GM12878 (cell line): ENCODE measurements around the gene IL26. TPM values are rescaled to one million over a fixed set of nuclear protein-coding genes. Genes with fewer than 3 reads are reported as not detected.

Experiments used
- ATAC-seq: fragments of 200-7000 bp; cut with Tn5 transposase; 3 replicates; pipeline ENCODE4 v1.9.1; 2020; ENCODE audit warnings: mild to moderate bottlenecking, moderate library complexity
- BruUV-seq: library from RNA; stranded (reverse); fragments of 400-500 nt; replicated peaks from 2 replicates; lab custom pipeline; 2021; lab: Mats Ljungman, UMichigan
- CTCF ChIA-PET: fragments of 300-600 bp; sonication (Branson Sonifier 250); formaldehyde crosslinking; extraction: SDS; loops from one replicate; lab custom pipeline; 2021; ENCODE audit warnings: inconsistent platforms; lab: Yijun Ruan, JAX
- POLR2A ChIA-PET: fragments of 350-600 bp; formaldehyde crosslinking; extraction: SDS; loops from one replicate; lab custom pipeline; 2021; ENCODE audit warnings: inconsistent platforms; lab: Charles Lee
- RAD21 ChIA-PET: fragments of 300-600 bp; sonication (Branson Sonifier 250); formaldehyde crosslinking; loops from one replicate; lab custom pipeline; 2023; ENCODE audit warnings: antibody characterized with exemption; ENCODE audit not compliant: unreplicated experiment; lab: Charles Lee
- SMC1A ChIA-PET: fragments of 300-600 bp; sonication (Branson Sonifier 250); formaldehyde crosslinking; loops from one replicate; lab custom pipeline; 2023; ENCODE audit not compliant: unreplicated experiment, uncharacterized antibody; lab: Charles Lee
- DNase-seq: peaks from one replicate; pipeline ENCODE4 v3.0.0-alpha.2; 2011; ENCODE audit warnings: low read depth, low spot score
- FAIRE-seq: peaks from 3 replicates; lab custom pipeline; 2011; peaks lifted over from hg19 to GRCh38; lab: Jason Lieb, UNC
- H2AFZ ChIP-seq: 2 replicates; pipeline ENCODE4 v1.6.0; 2011; ENCODE audit warnings: low read depth, low read length, control low read depth; ENCODE audit not compliant: control insufficient read depth
- H3K27ac ChIP-seq: 2 replicates; pipeline ENCODE4 v1.5.1; 2011; ENCODE audit warnings: control low read depth; ENCODE audit not compliant: control insufficient read depth, insufficient read depth
- H3K27me3 ChIP-seq, 2 experiments: replicated peaks in 1 of 2; 2 replicates each; pipeline versions ENCODE4 v1.6.0 to v1.6.1; 2011; ENCODE audit warnings: low read length in 1 of 2; ENCODE audit not compliant: control insufficient read depth in 2 of 2, insufficient read depth in 2 of 2
- H3K36me3 ChIP-seq, 2 experiments: 2 replicates each; pipeline ENCODE4 v1.5.1; 2011; ENCODE audit warnings: low read length in 1 of 2; ENCODE audit not compliant: control insufficient read depth in 2 of 2, insufficient read depth in 2 of 2
- H3K4me1 ChIP-seq: 2 replicates; pipeline ENCODE4 v1.6.1; 2011; ENCODE audit warnings: mild to moderate bottlenecking, low read length, moderate library complexity, mixed read lengths; ENCODE audit not compliant: control insufficient read depth, insufficient read depth
- H3K4me2 ChIP-seq: 2 replicates; pipeline ENCODE4 v1.6.0; 2011; ENCODE audit warnings: control low read depth; ENCODE audit not compliant: control insufficient read depth, insufficient read depth
- H3K4me3 ChIP-seq: fragments of 200-600 bp; sonication (generic); 2 replicates; pipeline ENCODE4 v1.5.1; 2016
- H3K79me2 ChIP-seq: 2 replicates; pipeline ENCODE4 v1.6.0; 2011; ENCODE audit warnings: low read length; ENCODE audit not compliant: control insufficient read depth, insufficient read depth
- H3K9ac ChIP-seq: 2 replicates; pipeline ENCODE4 v1.8.0; 2011; ENCODE audit warnings: low read length, control low read depth, mixed read lengths; ENCODE audit not compliant: control insufficient read depth, insufficient read depth
- H3K9me3 ChIP-seq: replicated peaks from 3 replicates; pipeline ENCODE4 v1.5.1; 2011; ENCODE audit warnings: mild to moderate bottlenecking, low read length; ENCODE audit not compliant: control insufficient read depth, insufficient read depth
- H4K20me1 ChIP-seq: 2 replicates; pipeline ENCODE4 v1.6.0; 2011; ENCODE audit not compliant: control insufficient read depth, insufficient read depth
- BACH1 ChIP-seq: fragments of 450-650 bp; IDR thresholded peaks from 2 replicates; pipeline ENCODE4 v1.6.1; 2017; ENCODE audit warnings: mild to moderate bottlenecking, borderline replicate concordance
- CBX3 ChIP-seq: fragments of 200-600 bp; sonication (generic); IDR thresholded peaks from 2 replicates; pipeline ENCODE4 v1.6.1; 2016; ENCODE audit warnings: low read depth, borderline replicate concordance
- E4F1 ChIP-seq: fragments of 450-650 bp; IDR thresholded peaks from 2 replicates; pipeline ENCODE4 v1.6.1; 2018; ENCODE audit warnings: borderline replicate concordance, mild to moderate bottlenecking; ENCODE audit not compliant: partially characterized antibody
- IKZF2 ChIP-seq, 2 experiments: fragments of 450-650 bp; IDR thresholded peaks; 2 replicates each; pipeline ENCODE4 v1.6.1; 2017; ENCODE audit warnings: mild to moderate bottlenecking in 2 of 2, moderate library complexity in 2 of 2
- NFXL1 ChIP-seq: fragments of 450-650 bp; IDR thresholded peaks from 2 replicates; pipeline ENCODE4 v1.6.1; 2017; ENCODE audit warnings: antibody characterized with exemption, mild to moderate bottlenecking, borderline replicate concordance
- POLR2AphosphoS2 ChIP-seq: IDR thresholded peaks from 2 replicates; pipeline ENCODE4 v1.6.1; 2011; ENCODE audit warnings: low read depth, mild to moderate bottlenecking, low read length, improper control_type of control experiment, moderate library complexity
- RB1 ChIP-seq: fragments of 450-650 bp; formaldehyde crosslinking; IDR thresholded peaks from 2 replicates; pipeline ENCODE4 v1.6.1; 2017; ENCODE audit warnings: mild to moderate bottlenecking, borderline replicate concordance
- SPI1 ChIP-seq: IDR thresholded peaks from 2 replicates; pipeline ENCODE4 v1.6.1; 2011; ENCODE audit warnings: low read depth, mild to moderate bottlenecking, low read length, moderate library complexity, borderline replicate concordance; ENCODE audit not compliant: insufficient read depth
- STAT3 ChIP-seq: IDR thresholded peaks from 2 replicates; pipeline ENCODE4 v1.6.1; 2011; ENCODE audit warnings: low read depth, low read length, improper control_type of control experiment
- SUZ12 ChIP-seq: fragments of 200-600 bp; sonication (generic); IDR thresholded peaks from one replicate; pipeline ENCODE4 v1.6.1; 2018; ENCODE audit warnings: antibody characterized with exemption, mild to moderate bottlenecking; ENCODE audit not compliant: unreplicated experiment
- TAF1 ChIP-seq: IDR thresholded peaks from 2 replicates; pipeline ENCODE4 v1.6.1; 2011; ENCODE audit warnings: mild to moderate bottlenecking, low read depth, low read length, borderline replicate concordance
- TBL1XR1 ChIP-seq: IDR thresholded peaks from 2 replicates; pipeline ENCODE4 v1.6.1; 2012; ENCODE audit warnings: low read depth, low read length, improper control_type of control experiment
- ZNF622 ChIP-seq: fragments of 450-650 bp; IDR thresholded peaks from 2 replicates; pipeline ENCODE4 v1.6.1; 2017; ENCODE audit warnings: mild to moderate bottlenecking, inconsistent platforms
- ZNF687 ChIP-seq: fragments of 450-650 bp; IDR thresholded peaks from 2 replicates; pipeline ENCODE4 v1.6.1; 2017; ENCODE audit warnings: mild to moderate bottlenecking, moderate library complexity
- ZZZ3 ChIP-seq: IDR thresholded peaks from 2 replicates; pipeline ENCODE4 v1.6.1; 2011; ENCODE audit warnings: low read depth; ENCODE audit not compliant: control insufficient read depth, insufficient read length
- WGBS: methylation state at CpG from one replicate; pipeline ENCODE4 v1.1.6; 2016; ENCODE audit warnings: low lambda C conversion rate; ENCODE audit not compliant: insufficient replicate concordance, insufficient coverage; ENCODE audit errors: missing lambda C conversion rate; 5-methylcytosine and 5-hydroxymethylcytosine counted together
- in situ Hi-C: fragments of 300-500 bp; cut with MboI; formaldehyde crosslinking; loops from 9 replicates; pipeline ENCODE4 v1.14.3; 2018; ENCODE audit warnings: mixed read lengths
- intact Hi-C: fragments of 100-400 bp; cut with micrococcal nuclease; formaldehyde crosslinking; loops from one replicate; pipeline ENCODE4 v1.14.2; 2022; ENCODE audit not compliant: unreplicated experiment
- polyA plus RNA-seq, 11 experiments: library from polyadenylated mRNA; depleted of rRNA in 4 of 11; unstranded in 6 of 11; stranded (reverse) in 5 of 11; fragments of >200 nt; fragmentation: Nextera tagmentation in 4 of 11; fragmentation: Illumina TruSeq in 1 of 11; extraction: Ambion mirVana in 4 of 11; extraction: Trizol in 1 of 11; gene quantifications; 1 replicate in 1 of 11; 2 replicates in 10 of 11; pipeline versions ENCODE4 v1.2.1 to v1.2.3, GENCODE V29; 2011 to 2016; ENCODE audit warnings: inconsistent platforms in 2 of 11, missing spikeins in 2 of 11, low read depth in 1 of 11
- total RNA-seq, 4 experiments: library from RNA; depleted of rRNA in 3 of 4; stranded (reverse); fragments of >200 nt in 3 of 4; fragmentation: Illumina TruSeq in 1 of 4; extraction: Trizol in 1 of 4; gene quantifications; 2 replicates each; pipeline versions ENCODE4 v1.2.1 to v1.2.3, GENCODE V29; 2013 to 2021

The IL26 gene
- total and polyA plus RNA-seq, 10 of the 15 experiments (the other 5 are each of a cell fraction or from before 2014, with no cell fraction given), result not detected

DNA sequence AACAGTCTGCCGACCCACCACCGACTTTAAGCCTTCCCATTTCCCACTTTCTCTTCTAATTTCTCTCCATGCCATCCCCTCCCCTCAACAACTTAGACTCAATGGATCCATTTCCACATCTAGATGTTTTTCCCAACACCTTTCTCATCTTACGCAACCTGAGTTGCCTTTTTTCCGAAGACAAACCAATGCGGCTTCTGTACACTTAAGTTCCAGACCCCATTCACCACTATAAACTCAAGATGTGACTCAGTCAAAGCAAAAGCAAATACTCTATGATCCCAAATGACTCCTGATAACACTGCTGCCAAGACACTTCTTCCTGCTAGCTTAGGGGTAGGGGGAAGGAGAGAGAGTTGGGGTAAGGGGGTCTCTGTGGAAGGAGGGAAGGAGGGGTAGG is 26.5 kb upstream of the IL26 start:
- FAIRE-seq, result no peak

GRCh38 chr12:68250454-68250853 is 24.8 kb upstream of the IL26 start:
- ChIA-PET POLR2A (no interaction called here), SMC1A (interaction anchor here (1.4 to 3.2 kb wide), 3 partner anchors 9 to 41 kb away, joined by 3 to 10 read pairs (median 5); no protein-coding TSS in a partner anchor), CTCF (interaction anchor here (1.0 to 1.1 kb wide), 2 partner anchors 28 to 67 kb away, joined by 3 read pairs; no protein-coding TSS in a partner anchor), RAD21 (no interaction called here)
- WGBS, result 39% methylated on average over 3 of the region's 3 CpGs
- intact Hi-C loops, result no loop called here
- ATAC-seq (no peak), FAIRE-seq (no peak), DNase-seq (no peak)
- Histone ChIP-seq H2AFZ (no peak overlapping the region), H3K79me2 (no peaks in the 10 kb centered on the region), H3K36me3 (no peaks in the 10 kb centered on the region), H3K4me3 (no peak overlapping the region), H3K27me3 (no peaks in the 10 kb centered on the region), H3K9ac (no peak overlapping the region), H3K4me1 (no peaks in the 10 kb centered on the region), H3K27ac (no peak overlapping the region), H3K4me2 (no peak overlapping the region), H3K9me3 (no peaks in the 10 kb centered on the region), H4K20me1 (no peaks in the 10 kb centered on the region)
- in situ Hi-C loops, result no loop called here
- no TSS peak for BruUV-seq
- no peak for TF ChIP-seq TAF1
- TF ChIP-seq ZNF687, result no peak
- no peak for TF ChIP-seq ZNF622
- no peak for TF ChIP-seq CBX3
- TF ChIP-seq ZZZ3, result no peak
- TF ChIP-seq STAT3, result no peak
- no peak for TF ChIP-seq E4F1
- no peak for TF ChIP-seq SPI1
- no peak for TF ChIP-seq NFXL1

More for the DNA sequence above, 26.5 kb upstream of the IL26 start:
- BruUV-seq, result no TSS peak
- intact Hi-C loops, result no loop called here
- ATAC-seq (no peak), DNase-seq (no peak)
- Histone ChIP-seq H3K9me3 (no peaks in the 10 kb centered on the region), H3K4me3 (no peak overlapping the region), H2AFZ (no peak overlapping the region), H4K20me1 (no peaks in the 10 kb centered on the region), H3K36me3 (no peaks in the 10 kb centered on the region), H3K4me2 (no peak overlapping the region), H3K9ac (no peak overlapping the region), H3K4me1 (peaks cover 4% of the 10 kb centered on the region), H3K27me3 (no peaks in the 10 kb centered on the region), H3K27ac (no peak overlapping the region), H3K79me2 (no peaks in the 10 kb centered on the region)
- 97% methylated on average over 5 of the region's 5 CpGs for WGBS
- RAD21 ChIA-PET, result no interaction called here
- CTCF ChIA-PET, result interaction anchor here (1.0 kb wide), 1 partner anchor 65 kb away, joined by 3 read pairs; no protein-coding TSS in a partner anchor
- POLR2A ChIA-PET, result no interaction called here
- SMC1A ChIA-PET, result interaction anchor here (0.5 to 3.2 kb wide), 3 partner anchors 11 to 652 kb away, joined by 3 to 10 read pairs (median 3); partner anchors contain the start of gene IL26
- in situ Hi-C loops, result no loop called here
- TF ChIP-seq SUZ12 (no peak), TBL1XR1 (no peak), RB1 (no peak), IKZF2 (IDR thresholded peaks at IDR 0.05) (no peak), BACH1 (no peak), POLR2AphosphoS2 (no peak)
